Measurements from ENCODE around the gene DDX6.

- TF ChIP-seq EZH2phosphoT487 (IDR thresholded peaks at IDR 0.05; ENCODE audit: borderline replicate concordance, low read depth, low read length): no peak
- no peak for TF ChIP-seq CTCF (conservative IDR thresholded peaks at IDR 0.05; ENCODE audit: low read length)
These were observed 22.3 kb downstream of the DDX6 start for GRCh38 chr11:118768690-118769089.

Data from OCI-LY7 (cell line).